WERI-Rb-1 (cell line): ENCODE results near the gene PLXNA2.

Experiments
- DNase-seq: peaks from one replicate; pipeline ENCODE4 v3.0.0-alpha.2; 2020
- H3K27ac ChIP-seq: fragments of 250-450 bp; sonication (Bioruptor Pico); 2 replicates; pipeline ENCODE4 v1.5.1; 2020; ENCODE audit warnings: mild to moderate bottlenecking, moderate library complexity
- H3K27me3 ChIP-seq: fragments of 250-450 bp; sonication (Bioruptor Pico); 2 replicates; pipeline ENCODE4 v1.5.1; 2021; ENCODE audit warnings: mild to moderate bottlenecking, low read depth, moderate library complexity; ENCODE audit not compliant: insufficient read depth, severe bottlenecking
- H3K36me3 ChIP-seq: fragments of 250-450 bp; sonication (Bioruptor Pico); 2 replicates; pipeline ENCODE4 v1.5.1; 2020; ENCODE audit warnings: mild to moderate bottlenecking, moderate library complexity
- H3K4me3 ChIP-seq: 2 replicates; pipeline ENCODE4 v1.5.1; 2011; ENCODE audit warnings: low read depth, mild to moderate bottlenecking, control low read depth, low read length
- H3K9me3 ChIP-seq: fragments of 250-450 bp; sonication (Bioruptor Pico); 2 replicates; pipeline ENCODE4 v1.5.1; 2021; ENCODE audit warnings: mild to moderate bottlenecking, moderate library complexity; ENCODE audit not compliant: severe bottlenecking
- CTCF ChIP-seq: IDR thresholded peaks from 2 replicates; pipeline ENCODE4 v1.5.1; 2011; ENCODE audit warnings: low read depth, mild to moderate bottlenecking, control low read depth, inconsistent platforms, low read length

PLXNA2 gene

DNA sequence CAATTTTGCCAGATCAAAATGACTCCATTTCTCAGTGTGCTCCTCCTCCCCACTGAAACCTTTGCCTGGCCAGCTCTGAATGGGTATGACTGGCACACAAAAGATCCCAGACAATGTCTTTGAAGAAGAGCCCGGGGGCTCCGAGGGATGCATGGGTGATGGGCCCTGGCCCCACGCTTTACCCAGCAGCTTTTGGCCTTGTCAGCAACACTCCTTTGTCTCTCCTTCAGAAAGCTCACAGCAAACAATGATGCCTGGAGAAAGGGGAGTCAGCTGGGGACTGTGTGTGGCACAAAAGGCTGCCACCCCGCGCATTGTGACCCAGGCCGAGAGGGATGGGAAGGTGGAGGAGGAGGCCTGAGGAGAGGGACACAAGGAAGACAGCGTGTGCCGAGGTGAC is 45.9 kb downstream of the PLXNA2 start:
- peaks cover 24% of the 10 kb centered on the region for H3K36me3 ChIP-seq
- no peak for TF ChIP-seq CTCF

GRCh38 chr1:208194944-208195343 is 49.2 kb downstream of the PLXNA2 start:
- no peak for DNase-seq
- Histone ChIP-seq H3K27me3 (no peaks in the 10 kb centered on the region), H3K9me3 (no peaks in the 10 kb centered on the region), H3K4me3 (no peak overlapping the region), H3K27ac (no peak overlapping the region), H3K36me3 (peaks cover 15% of the 10 kb centered on the region)
- no peak for TF ChIP-seq CTCF

More for the DNA sequence above, 45.9 kb downstream of the PLXNA2 start:
- H3K4me3 ChIP-seq: no peak overlapping the region
- H3K27ac ChIP-seq: no peak overlapping the region
- H3K27me3 ChIP-seq: no peaks in the 10 kb centered on the region
- H3K9me3 ChIP-seq: no peaks in the 10 kb centered on the region
- DNase-seq: no peak

DNA sequence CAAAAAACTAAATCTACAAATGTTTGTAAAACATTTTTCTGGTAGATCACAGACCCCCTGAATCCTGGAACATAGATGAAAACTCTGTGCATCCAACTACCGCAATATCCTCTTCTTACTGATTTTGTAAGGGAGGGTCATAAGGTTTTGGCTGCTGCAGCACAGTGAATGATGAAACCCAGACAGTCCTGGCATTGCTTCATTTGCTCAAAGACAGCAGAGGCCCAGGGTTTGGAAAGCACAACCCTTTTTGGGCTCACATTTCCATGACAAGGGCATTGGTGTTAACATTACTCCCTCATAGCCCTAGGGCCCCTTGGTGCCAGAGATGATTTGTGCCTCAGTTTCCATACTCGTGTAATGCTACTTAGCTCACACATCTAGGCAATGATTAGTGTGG is 51.2 kb downstream of the PLXNA2 start:
- no peak overlapping the region for H3K27ac ChIP-seq
- peaks cover under 1% of the 10 kb centered on the region; the same call in 1 of the 2 replicates for H3K36me3 ChIP-seq
- no peak for DNase-seq
- no peak overlapping the region for H3K4me3 ChIP-seq
- H3K9me3 ChIP-seq: no peaks in the 10 kb centered on the region
- no peaks in the 10 kb centered on the region for H3K27me3 ChIP-seq
- TF ChIP-seq CTCF: no peak

DNA sequence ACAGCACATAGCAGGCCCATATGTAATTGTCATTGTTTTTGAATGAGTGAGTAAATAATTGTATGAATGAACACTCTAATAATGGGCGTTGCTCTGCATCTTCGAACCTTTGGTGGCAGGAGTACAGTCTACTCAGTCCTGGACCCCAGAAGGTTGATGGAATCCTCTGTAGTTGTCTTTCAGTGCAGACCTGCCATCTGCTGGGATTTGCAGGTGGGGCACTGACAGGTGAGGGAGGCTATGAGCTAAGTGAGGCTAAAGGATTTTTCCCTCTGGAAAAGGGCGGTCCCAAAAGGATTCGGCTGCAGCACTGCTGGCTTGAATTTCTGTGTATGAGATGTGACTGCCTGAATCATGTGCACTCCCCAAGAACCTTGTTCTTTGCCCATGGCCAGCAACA is 53.4 kb downstream of the PLXNA2 start:
- peak; percentile 97 for DNase-seq
- Histone ChIP-seq H3K9me3 (no peaks in the 10 kb centered on the region), H3K27ac (no peak overlapping the region), H3K27me3 (no peaks in the 10 kb centered on the region), H3K36me3 (no peaks in the 10 kb centered on the region), H3K4me3 (no peak overlapping the region)
- peak; percentile 93 for TF ChIP-seq CTCF

GRCh38 chr1:208189716-208190115 is 54.5 kb downstream of the PLXNA2 start:
- H3K27ac ChIP-seq: peak overlapping the region; percentile 32
- H3K9me3 ChIP-seq: no peaks in the 10 kb centered on the region
- no peak overlapping the region for H3K4me3 ChIP-seq
- H3K27me3 ChIP-seq: no peaks in the 10 kb centered on the region
- DNase-seq: peak; percentile 94
- TF ChIP-seq CTCF: no peak
- no peaks in the 10 kb centered on the region for H3K36me3 ChIP-seq

DNA sequence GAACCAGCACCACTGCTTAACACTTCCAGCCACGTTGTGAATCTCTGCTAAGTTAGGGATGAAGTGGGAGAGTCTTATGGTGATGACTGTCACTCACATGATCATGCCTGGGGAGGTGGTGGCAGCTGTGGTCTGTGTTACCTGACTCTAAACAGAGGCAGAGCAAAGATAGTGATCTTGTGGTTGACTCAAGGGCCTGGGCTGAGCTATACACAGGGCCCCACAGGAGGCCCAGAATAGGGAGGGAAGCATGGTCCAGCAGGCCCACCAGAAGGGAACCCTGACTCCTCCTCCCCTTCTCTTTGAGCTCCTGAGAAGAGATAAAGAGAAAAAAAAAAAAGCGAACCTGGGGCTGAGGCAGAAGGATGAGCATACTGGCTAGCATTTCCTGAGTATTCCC is 55.0 kb downstream of the PLXNA2 start:
- Histone ChIP-seq H3K36me3 (no peaks in the 10 kb centered on the region), H3K4me3 (no peak overlapping the region), H3K9me3 (no peaks in the 10 kb centered on the region), H3K27me3 (no peaks in the 10 kb centered on the region), H3K27ac (peak overlapping the region; percentile 60)
- no peak for TF ChIP-seq CTCF
- peak; percentile 91 for DNase-seq
